ENCODE data around the gene GFRA3. TPM values are rescaled to one million over a fixed set of nuclear protein-coding genes. Genes with fewer than 3 reads are reported as not detected.
"Not testable (repeated sequence)": the region's sequence is repeated elsewhere in the genome, so short reads cannot be mapped to it uniquely, and the experiment has no call there.

GFRA3 gene
- total RNA-seq (not detected), polyA plus RNA-seq (1 to 10 TPM in 1 of 3 donors, under 1 TPM in 1, not detected in 1; 0.14 to 1.2 TPM)
- long read RNA-seq, donor 1: 0 reads
- long read RNA-seq, donor 2, transcript GFRA3-201 (8 exons, 2,039 nt): major isoform, 9 of 9 reads
- long read RNA-seq, donor 2, partial matches to known transcripts: 0 of 9 reads
- long read RNA-seq, donor 2, other reads (novel, unspliced or antisense): 0 of 9 reads

- 2 to 4% (median 2%) methylated on average over 12 to 62 of the region's 62 CpGs for WGBS, 5 donors
- no peak for DNase-seq
- Histone ChIP-seq H3K27ac (no peak within 1 kb of the TSS), H3K9me3 (no peaks in the 10 kb centered on the region), H3K36me3 (no peaks in the 10 kb centered on the region), H3K4me3 (peak within 1 kb of the TSS in 7 of 8 donors; percentile 23 to 65 (median 28)), H3K27me3 (replicated peaks in 1 of 7) (peaks cover 0 to 35% (median 17%) of the 10 kb centered on the region in 7 donors), H3K4me1 (peaks cover 0 to 14% (median 12%) of the 10 kb centered on the region in 6 donors)
- TF ChIP-seq CTCF (IDR thresholded peaks at IDR 0.05 in 8 of 11, conservative IDR thresholded peaks at IDR 0.05 in 3 of 11) (no peak), POLR2A (IDR thresholded peaks at IDR 0.05) (no peak), POLR2AphosphoS5 (IDR thresholded peaks at IDR 0.05) (no peak)
- intact Hi-C loops (cut with DNase I; ENCODE audit: low total_unique reads): no loop called here
These were observed at the start of gene GFRA3 for GRCh38 chr5:138274189-138274853. Gene GFRA3, minus strand, starts transcription at chr5:138274621. Its CDS starts 197 bp downstream, at chr5:138274424.

- 93 to 98% (median 96%) methylated on average over 4 of the region's 4 CpGs for WGBS, 5 donors
- DNase-seq; intact Hi-C loops (cut with DNase I; ENCODE audit: low total_unique reads); H3K27me3 ChIP-seq (replicated peaks in 1 of 7); H3K27ac ChIP-seq; H3K4me1 ChIP-seq; H3K4me3 ChIP-seq; H3K9me3 ChIP-seq: not testable (repeated sequence)
- H3K36me3 ChIP-seq: peaks cover 0 to 26% (median 0%) of the 10 kb centered on the region in 6 donors
These were observed 43.8 kb upstream of the GFRA3 start for GRCh38 chr5:138318211-138318610.

- H3K4me1 ChIP-seq: no peaks in the 10 kb centered on the region
- 74 to 95% (median 89%) methylated on average over 3 of the region's 3 CpGs for WGBS, 5 donors
- no peaks in the 10 kb centered on the region for H3K9me3 ChIP-seq
- no peak for TF ChIP-seq POLR2A (IDR thresholded peaks at IDR 0.05)
- no peak for TF ChIP-seq CTCF (IDR thresholded peaks at IDR 0.05 in 8 of 11, conservative IDR thresholded peaks at IDR 0.05 in 3 of 11)
- no peak for TF ChIP-seq POLR2AphosphoS5 (IDR thresholded peaks at IDR 0.05)
- intact Hi-C loops (cut with DNase I; ENCODE audit: low total_unique reads): no loop called here
- no peak overlapping the region for H3K4me3 ChIP-seq
- H3K27ac ChIP-seq: no peak overlapping the region
- peaks cover 0 to 26% (median 0%) of the 10 kb centered on the region in 6 donors for H3K36me3 ChIP-seq
- no peak for DNase-seq
- no peaks in the 10 kb centered on the region for H3K27me3 ChIP-seq (replicated peaks in 1 of 7)
These were observed 41.9 kb upstream of the GFRA3 start for GRCh38 chr5:138316355-138316754.

GRCh38 chr5:138315751-138316278 lies 41.4 kb upstream of the GFRA3 start:
- no peak for DNase-seq
- H3K36me3 ChIP-seq: peaks cover 0 to 26% (median 0%) of the 10 kb centered on the region in 6 donors
- no peaks in the 10 kb centered on the region for H3K27me3 ChIP-seq (replicated peaks in 1 of 7)
- no peak overlapping the region for H3K4me3 ChIP-seq
- WGBS, 5 donors: 92 to 100% (median 94%) methylated on average over 2 to 7 of the region's 7 CpGs
- intact Hi-C loops (cut with DNase I; ENCODE audit: low total_unique reads): no loop called here
- no peak for TF ChIP-seq CTCF (IDR thresholded peaks at IDR 0.05 in 8 of 11, conservative IDR thresholded peaks at IDR 0.05 in 3 of 11)
- TF ChIP-seq POLR2AphosphoS5 (IDR thresholded peaks at IDR 0.05): no peak
- TF ChIP-seq POLR2A (IDR thresholded peaks at IDR 0.05): no peak
- H3K27ac ChIP-seq: no peak overlapping the region
- H3K4me1 ChIP-seq: no peaks in the 10 kb centered on the region
- H3K9me3 ChIP-seq: no peaks in the 10 kb centered on the region

Measured in spleen (tissue), 13 donors.